Ureter (tissue), 1 donor: ENCODE data around the gene RAET1E. TPM values are rescaled to one million over a fixed set of nuclear protein-coding genes. Genes with fewer than 3 reads are reported as not detected.

ENCODE experiments used
- total RNA-seq: library from RNA; stranded (reverse); gene quantifications from one replicate; pipeline ENCODE4 v1.2.4, GENCODE V29; 2023
- donor health status: DM: yes; HTN: yes; CAD: no.

Gene RAET1E
- total RNA-seq, 1 donor from 2014 or later = 5.5 TPM

Other genes starting within 250 kb of the RAET1E start
- 16.4 TPM for gene KATNA1, start 249.4 kb downstream of the RAET1E start, total RNA-seq
- gene LATS1, start 180.0 kb downstream of the RAET1E start, total RNA-seq = 46.2 TPM
- gene NUP43, start 151.6 kb downstream of the RAET1E start, total RNA-seq = 51.4 TPM
- 56.0 TPM for gene PCMT1, start 148.4 kb downstream of the RAET1E start, total RNA-seq
- gene LRP11, start 33.8 kb downstream of the RAET1E start, total RNA-seq = 73.6 TPM
- gene RAET1G, start 25.0 kb upstream of the RAET1E start, total RNA-seq = 5.2 TPM
- gene ULBP2, start 43.9 kb upstream of the RAET1E start, total RNA-seq = 3.0 TPM
- 2.5 TPM for gene ULBP1, start 65.8 kb upstream of the RAET1E start, total RNA-seq
- not detected for gene RAET1L, start 127.4 kb upstream of the RAET1E start, total RNA-seq
- gene ULBP3, start 171.0 kb upstream of the RAET1E start, total RNA-seq = 4.5 TPM
- gene PPP1R14C, start 244.9 kb upstream of the RAET1E start, total RNA-seq = 0.52 TPM